Activated T-helper 1 cell treated with anti-CD3 and anti-CD28 coated beads, Interleukin-12 subunit alpha, Interleukin-12 subunit beta, Interleukin-2, Interleukin-4 antibody, amounts not matched to agents 30 ng/mL and 10 ng/mL and 1 ng/mL, durations not matched to agents 14 hours and 24 hours and 36 hours (primary cell): ENCODE results near the gene USP1. TPM values are rescaled to one million over a fixed set of nuclear protein-coding genes. Genes with fewer than 3 reads are reported as not detected.

ENCODE experiments used
- DNase-seq: peaks from one replicate; pipeline ENCODE4 v3.0.0; 2021; ENCODE audit warnings: low spot score
- H3K27ac Mint-ChIP-seq: one replicate; pipeline ENCODE4 v1.8.0; 2021; ENCODE audit warnings: mild to moderate bottlenecking, mixed read lengths
- H3K27me3 Mint-ChIP-seq: one replicate; pipeline ENCODE4 v1.8.0; 2022; ENCODE audit warnings: mild to moderate bottlenecking, moderate library complexity, mixed read lengths; ENCODE audit not compliant: insufficient read depth
- H3K36me3 Mint-ChIP-seq: one replicate; pipeline ENCODE4 v1.8.0; 2021; ENCODE audit warnings: low read depth, mixed read lengths
- H3K4me1 Mint-ChIP-seq: one replicate; pipeline ENCODE4 v1.8.0; 2021; ENCODE audit warnings: low read depth, mixed read lengths
- H3K4me3 Mint-ChIP-seq: one replicate; pipeline ENCODE4 v1.8.0; 2021; ENCODE audit warnings: mild to moderate bottlenecking, moderate library complexity, mixed read lengths
- H3K9me3 Mint-ChIP-seq: one replicate; pipeline ENCODE4 v1.8.0; 2021; ENCODE audit warnings: mixed read lengths
- intact Hi-C: fragments of 100-400 bp; cut with micrococcal nuclease; formaldehyde crosslinking; loops from one replicate; pipeline ENCODE4 v1.15.1; 2024
- total RNA-seq: library from RNA; stranded (reverse); gene quantifications from 2 replicates; pipeline ENCODE4 v1.2.3, GENCODE V29; 2022

USP1 gene
- total RNA-seq, 1 donor from 2014 or later = 77.8 TPM

- Mint-ChIP-seq H3K4me3 (no peak overlapping the region), H3K9me3 (peaks cover 13% of the 10 kb centered on the region), H3K27ac (no peak overlapping the region), H3K36me3 (no peaks in the 10 kb centered on the region), H3K4me1 (peaks cover 4% of the 10 kb centered on the region), H3K27me3 (no peaks in the 10 kb centered on the region)
- DNase-seq = no peak
- intact Hi-C loops = no loop called here
Observed at GRCh38 chr1:62467092-62467491, 30.2 kb downstream of the USP1 start.

- no peaks in the 10 kb centered on the region for H3K9me3 Mint-ChIP-seq
- intact Hi-C loops = no loop called here
- H3K4me1 Mint-ChIP-seq = no peaks in the 10 kb centered on the region
- no peak overlapping the region for H3K27ac Mint-ChIP-seq
- DNase-seq = no peak
- H3K36me3 Mint-ChIP-seq = no peaks in the 10 kb centered on the region
- no peak overlapping the region for H3K4me3 Mint-ChIP-seq
- H3K27me3 Mint-ChIP-seq = no peaks in the 10 kb centered on the region
Observed at GRCh38 chr1:62476525-62477219, 39.8 kb downstream of the USP1 start.

- Mint-ChIP-seq H3K27me3 (no peaks in the 10 kb centered on the region), H3K9me3 (no peaks in the 10 kb centered on the region), H3K4me1 (no peaks in the 10 kb centered on the region), H3K27ac (no peak overlapping the region), H3K36me3 (no peaks in the 10 kb centered on the region), H3K4me3 (no peak overlapping the region)
- no peak for DNase-seq
- intact Hi-C loops = no loop called here
Observed at GRCh38 chr1:62481681-62482080, 44.8 kb downstream of the USP1 start.

GRCh38 chr1:62484824-62485468 is 48.1 kb downstream of the USP1 start:
- intact Hi-C loops = no loop called here
- H3K27me3 Mint-ChIP-seq = no peaks in the 10 kb centered on the region
- H3K36me3 Mint-ChIP-seq = no peaks in the 10 kb centered on the region
- no peak for DNase-seq
- H3K4me3 Mint-ChIP-seq = no peak overlapping the region
- H3K4me1 Mint-ChIP-seq = no peaks in the 10 kb centered on the region
- no peaks in the 10 kb centered on the region for H3K9me3 Mint-ChIP-seq
- H3K27ac Mint-ChIP-seq = no peak overlapping the region

- no peak for DNase-seq
- intact Hi-C loops = no loop called here
- Mint-ChIP-seq H3K4me1 (no peaks in the 10 kb centered on the region), H3K27me3 (no peaks in the 10 kb centered on the region), H3K9me3 (no peaks in the 10 kb centered on the region), H3K4me3 (no peak overlapping the region), H3K36me3 (no peaks in the 10 kb centered on the region), H3K27ac (no peak overlapping the region)
Observed at GRCh38 chr1:62487956-62488355, 51.1 kb downstream of the USP1 start.

GRCh38 chr1:62492521-62492920 is 55.7 kb downstream of the USP1 start:
- H3K4me1 Mint-ChIP-seq = no peaks in the 10 kb centered on the region
- DNase-seq = no peak
- H3K27me3 Mint-ChIP-seq = no peaks in the 10 kb centered on the region
- no peak overlapping the region for H3K27ac Mint-ChIP-seq
- intact Hi-C loops = no loop called here
- no peaks in the 10 kb centered on the region for H3K36me3 Mint-ChIP-seq
- H3K9me3 Mint-ChIP-seq = no peaks in the 10 kb centered on the region
- H3K4me3 Mint-ChIP-seq = no peak overlapping the region

GRCh38 chr1:62493656-62494055 is 56.8 kb downstream of the USP1 start:
- intact Hi-C loops = no loop called here
- Mint-ChIP-seq H3K36me3 (no peaks in the 10 kb centered on the region), H3K4me1 (no peaks in the 10 kb centered on the region), H3K27ac (no peak overlapping the region), H3K9me3 (no peaks in the 10 kb centered on the region), H3K4me3 (no peak overlapping the region), H3K27me3 (no peaks in the 10 kb centered on the region)
- DNase-seq = no peak

GRCh38 chr1:62494137-62494536 is 57.3 kb downstream of the USP1 start:
- no peaks in the 10 kb centered on the region for H3K36me3 Mint-ChIP-seq
- H3K27me3 Mint-ChIP-seq = no peaks in the 10 kb centered on the region
- H3K27ac Mint-ChIP-seq = no peak overlapping the region
- no peaks in the 10 kb centered on the region for H3K9me3 Mint-ChIP-seq
- H3K4me3 Mint-ChIP-seq = no peak overlapping the region
- intact Hi-C loops = no loop called here
- no peaks in the 10 kb centered on the region for H3K4me1 Mint-ChIP-seq
- no peak for DNase-seq

- Mint-ChIP-seq H3K36me3 (no peaks in the 10 kb centered on the region), H3K4me3 (no peak overlapping the region), H3K9me3 (no peaks in the 10 kb centered on the region), H3K27ac (no peak overlapping the region), H3K27me3 (no peaks in the 10 kb centered on the region), H3K4me1 (no peaks in the 10 kb centered on the region)
- intact Hi-C loops = no loop called here
- no peak for DNase-seq
Observed at GRCh38 chr1:62500210-62500609, 63.4 kb downstream of the USP1 start.

Other genes starting within 250 kb of the USP1 start
- not detected in 2 replicates for gene L1TD1, start 242.2 kb upstream of the USP1 start, total RNA-seq
- not detected in 2 replicates for gene KANK4, start 117.6 kb upstream of the USP1 start, total RNA-seq
- not detected in 2 replicates for gene ANGPTL3, start 160.5 kb downstream of the USP1 start, total RNA-seq